Astrocyte (in vitro differentiated cells and primary cell): ENCODE data around the gene PPP6R3. TPM values are rescaled to one million over a fixed set of nuclear protein-coding genes. Genes with fewer than 3 reads are reported as not detected.

Experiments
- DNase-seq: peaks from one replicate; pipeline ENCODE4 v3.0.0-alpha.2; 2010; ENCODE audit warnings: low read depth
- FAIRE-seq: peaks from 2 replicates; lab custom pipeline; 2011; peaks lifted over from hg19 to GRCh38; lab: Jason Lieb, UNC
- H2AFZ ChIP-seq: 2 replicates; pipeline ENCODE4 v1.6.0; 2012; ENCODE audit warnings: low read depth, low read length, inconsistent platforms
- H3K27ac ChIP-seq: 2 replicates; pipeline ENCODE4 v1.5.1; 2011; ENCODE audit warnings: low read depth, low read length, inconsistent platforms
- H3K27me3 ChIP-seq: 2 replicates; pipeline ENCODE4 v1.6.0; 2011; ENCODE audit warnings: low read length, inconsistent platforms; ENCODE audit not compliant: insufficient read depth
- H3K36me3 ChIP-seq: 2 replicates; pipeline ENCODE4 v1.5.1; 2011; ENCODE audit warnings: low read length, inconsistent platforms; ENCODE audit not compliant: insufficient read depth
- H3K4me1 ChIP-seq: 2 replicates; pipeline ENCODE4 v1.5.1; 2011; ENCODE audit warnings: low read length, inconsistent platforms; ENCODE audit not compliant: insufficient read depth
- H3K4me2 ChIP-seq: 2 replicates; pipeline ENCODE4 v1.6.0; 2012; ENCODE audit warnings: low read length, inconsistent platforms
- H3K4me3 ChIP-seq: 2 replicates; pipeline ENCODE4 v1.5.1; 2011; ENCODE audit warnings: low read depth, mild to moderate bottlenecking, low read length, inconsistent platforms; ENCODE audit not compliant: insufficient read depth
- H3K79me2 ChIP-seq: 2 replicates; pipeline ENCODE4 v1.6.0; 2012; ENCODE audit warnings: mild to moderate bottlenecking, low read length, inconsistent platforms; ENCODE audit not compliant: insufficient read depth
- H3K9ac ChIP-seq: 2 replicates; pipeline ENCODE4 v1.6.0; 2012; ENCODE audit warnings: mild to moderate bottlenecking, low read length, inconsistent platforms
- H3K9me3 ChIP-seq: 2 replicates; pipeline ENCODE4 v1.5.1; 2012; ENCODE audit warnings: low read depth, mild to moderate bottlenecking, low read length, inconsistent platforms; ENCODE audit not compliant: insufficient read depth
- H4K20me1 ChIP-seq: 2 replicates; pipeline ENCODE4 v1.6.0; 2012; ENCODE audit warnings: low read length, inconsistent platforms; ENCODE audit not compliant: insufficient read depth
- H3K27ac Mint-ChIP-seq: one replicate; pipeline ENCODE4 v1.8.0; 2021; ENCODE audit warnings: mild to moderate bottlenecking, mixed read lengths; ENCODE audit not compliant: unreplicated experiment
- H3K27me3 Mint-ChIP-seq: one replicate; pipeline ENCODE4 v1.8.0; 2021; ENCODE audit warnings: low read depth, mixed read lengths; ENCODE audit not compliant: unreplicated experiment
- H3K36me3 Mint-ChIP-seq: one replicate; pipeline ENCODE4 v1.8.0; 2021; ENCODE audit warnings: low read depth, mixed read lengths; ENCODE audit not compliant: unreplicated experiment
- H3K4me1 Mint-ChIP-seq: one replicate; pipeline ENCODE4 v1.8.0; 2021; ENCODE audit warnings: low read depth, mixed read lengths; ENCODE audit not compliant: unreplicated experiment
- H3K4me3 Mint-ChIP-seq: one replicate; pipeline ENCODE4 v1.8.0; 2021; ENCODE audit warnings: mild to moderate bottlenecking, moderate library complexity, mixed read lengths; ENCODE audit not compliant: unreplicated experiment
- H3K9me3 Mint-ChIP-seq: one replicate; pipeline ENCODE4 v1.8.0; 2021; ENCODE audit warnings: mild to moderate bottlenecking, mixed read lengths; ENCODE audit not compliant: unreplicated experiment
- EZH2 ChIP-seq: IDR thresholded peaks from 2 replicates; pipeline ENCODE4 v1.6.1; 2012; ENCODE audit warnings: mild to moderate bottlenecking, low read length, inconsistent platforms; ENCODE audit not compliant: insufficient read depth
- total RNA-seq: library from RNA; stranded (reverse); gene quantifications from 2 replicates; pipeline ENCODE4 v1.2.1, GENCODE V29; 2021
- TF ChIP-seq, protein P1 (sequence below): IDR thresholded peaks from 2 replicates; pipeline ENCODE4 v1.5.1; 2011; ENCODE audit warnings: low read depth, mild to moderate bottlenecking, inconsistent platforms, low read length, moderate library complexity; ENCODE audit not compliant: insufficient read depth

The PPP6R3 gene
- total RNA-seq, 1 donor from 2014 or later: 97.8 TPM

DNA sequence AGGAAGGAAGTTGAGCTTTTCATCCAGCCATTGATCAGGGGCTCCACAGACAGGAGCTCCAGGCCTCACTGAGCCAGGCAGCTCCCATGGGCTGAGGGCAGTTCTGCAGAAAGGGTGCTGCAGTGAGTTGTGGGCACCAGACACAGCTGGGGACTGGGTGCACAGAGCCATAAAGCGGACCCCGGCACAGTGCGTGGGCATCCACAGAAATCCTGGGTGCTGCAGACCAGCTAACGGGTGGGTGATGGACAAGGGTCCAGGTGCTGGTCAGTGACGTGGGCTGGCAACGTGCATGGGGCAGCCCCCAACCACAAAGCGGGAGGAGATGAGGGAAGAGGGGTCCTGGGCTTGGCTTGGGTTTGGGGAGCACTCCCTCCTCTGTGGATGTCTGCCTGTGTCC lies 204.4 kb downstream of the PPP6R3 start:
- Histone ChIP-seq H4K20me1 (peaks cover 6% of the 10 kb centered on the region), H3K9ac (no peak overlapping the region), H3K27ac (no peak overlapping the region), H3K9me3 (peaks cover 14% of the 10 kb centered on the region), H3K36me3 (no peaks in the 10 kb centered on the region), H2AFZ (no peak overlapping the region), H3K79me2 (no peaks in the 10 kb centered on the region), H3K4me2 (no peak overlapping the region), H3K27me3 (peaks cover 49% of the 10 kb centered on the region), H3K4me3 (no peak overlapping the region), H3K4me1 (no peaks in the 10 kb centered on the region)
- no peak for TF ChIP-seq EZH2
- TF ChIP-seq, protein P1, sequence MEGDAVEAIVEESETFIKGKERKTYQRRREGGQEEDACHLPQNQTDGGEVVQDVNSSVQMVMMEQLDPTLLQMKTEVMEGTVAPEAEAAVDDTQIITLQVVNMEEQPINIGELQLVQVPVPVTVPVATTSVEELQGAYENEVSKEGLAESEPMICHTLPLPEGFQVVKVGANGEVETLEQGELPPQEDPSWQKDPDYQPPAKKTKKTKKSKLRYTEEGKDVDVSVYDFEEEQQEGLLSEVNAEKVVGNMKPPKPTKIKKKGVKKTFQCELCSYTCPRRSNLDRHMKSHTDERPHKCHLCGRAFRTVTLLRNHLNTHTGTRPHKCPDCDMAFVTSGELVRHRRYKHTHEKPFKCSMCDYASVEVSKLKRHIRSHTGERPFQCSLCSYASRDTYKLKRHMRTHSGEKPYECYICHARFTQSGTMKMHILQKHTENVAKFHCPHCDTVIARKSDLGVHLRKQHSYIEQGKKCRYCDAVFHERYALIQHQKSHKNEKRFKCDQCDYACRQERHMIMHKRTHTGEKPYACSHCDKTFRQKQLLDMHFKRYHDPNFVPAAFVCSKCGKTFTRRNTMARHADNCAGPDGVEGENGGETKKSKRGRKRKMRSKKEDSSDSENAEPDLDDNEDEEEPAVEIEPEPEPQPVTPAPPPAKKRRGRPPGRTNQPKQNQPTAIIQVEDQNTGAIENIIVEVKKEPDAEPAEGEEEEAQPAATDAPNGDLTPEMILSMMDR: no peak
- H3K4me1 Mint-ChIP-seq: no peaks in the 10 kb centered on the region
- FAIRE-seq (no peak), DNase-seq (no peak)
- H3K27ac Mint-ChIP-seq: no peak overlapping the region
- H3K36me3 Mint-ChIP-seq: no peaks in the 10 kb centered on the region
- H3K27me3 Mint-ChIP-seq: peaks cover 53% of the 10 kb centered on the region
- no peak overlapping the region for H3K4me3 Mint-ChIP-seq
- peaks cover 15% of the 10 kb centered on the region for H3K9me3 Mint-ChIP-seq

Other genes starting within 250 kb of the PPP6R3 start
- 33.4 and 38.0 TPM in 2 replicates for gene KMT5B, start 247.5 kb upstream of the PPP6R3 start, total RNA-seq
- gene C11orf24, start 188.8 kb upstream of the PPP6R3 start, total RNA-seq: 79.8 and 83.5 TPM in 2 replicates
- gene LRP5, start 148.2 kb upstream of the PPP6R3 start, total RNA-seq: 19.6 and 20.2 TPM in 2 replicates
- gene GAL, start 223.8 kb downstream of the PPP6R3 start, total RNA-seq: 23.4 and 26.3 TPM in 2 replicates